Fibroblast of lung (primary cell): Measurements from ENCODE around the gene SLC15A1. TPM values are rescaled to one million over a fixed set of nuclear protein-coding genes. Genes with fewer than 3 reads are reported as not detected.

ENCODE experiments used
- DNase-seq, 2 donors: peaks; one replicate each; pipeline versions ENCODE4 v3.0.0 to v3.0.0-alpha.2; 2010; ENCODE audit warnings: low read depth in 2 of 2
- H2AFZ ChIP-seq: 2 replicates; pipeline ENCODE4 v1.5.1; 2012; ENCODE audit warnings: low read length, control low read depth, inconsistent platforms
- H3K27ac ChIP-seq: 2 replicates; pipeline ENCODE4 v1.5.1; 2011; ENCODE audit warnings: low read length, control low read depth; ENCODE audit not compliant: insufficient read depth
- H3K27me3 ChIP-seq: 2 replicates; pipeline ENCODE4 v1.5.1; 2011; ENCODE audit warnings: mild to moderate bottlenecking, low read length; ENCODE audit not compliant: control insufficient read depth, insufficient read depth
- H3K36me3 ChIP-seq: 2 replicates; pipeline ENCODE4 v1.5.1; 2011; ENCODE audit warnings: low read length; ENCODE audit not compliant: control insufficient read depth, insufficient read depth
- H3K4me1 ChIP-seq: 2 replicates; pipeline ENCODE4 v1.5.1; 2011; ENCODE audit warnings: low read length; ENCODE audit not compliant: control insufficient read depth, insufficient read depth; ENCODE audit errors: extremely low read depth
- H3K4me2 ChIP-seq: 2 replicates; pipeline ENCODE4 v1.5.1; 2011; ENCODE audit warnings: low read length, control low read depth; ENCODE audit not compliant: insufficient read depth; ENCODE audit errors: extremely low read depth
- H3K4me3 ChIP-seq, 4 experiments: fragments of 200-600 bp in 1 of 4; sonication (generic) in 1 of 4; replicated peaks in 1 of 4; 2 replicates each; pipeline ENCODE4 v1.5.1; 2011 to 2016; ENCODE audit warnings: low read length in 4 of 4, low read depth in 3 of 4, mild to moderate bottlenecking in 3 of 4, control low read depth in 2 of 4, inconsistent platforms in 1 of 4, mixed read lengths in 1 of 4; ENCODE audit not compliant: insufficient read depth in 1 of 4; ENCODE audit errors: control extremely low read depth in 1 of 4
- H3K79me2 ChIP-seq: 2 replicates; pipeline ENCODE4 v1.5.1; 2012; ENCODE audit warnings: mild to moderate bottlenecking, low read length, inconsistent platforms; ENCODE audit not compliant: control insufficient read depth, insufficient read depth
- H3K9ac ChIP-seq: 2 replicates; pipeline ENCODE4 v1.5.1; 2011; ENCODE audit warnings: mild to moderate bottlenecking, low read length, control low read depth; ENCODE audit not compliant: insufficient read depth
- H3K9me3 ChIP-seq: 2 replicates; pipeline ENCODE4 v1.5.1; 2012; ENCODE audit warnings: low read depth, low read length; ENCODE audit not compliant: control insufficient read depth, insufficient read depth
- H4K20me1 ChIP-seq: 2 replicates; pipeline ENCODE4 v1.5.1; 2011; ENCODE audit warnings: low read length; ENCODE audit not compliant: control insufficient read depth, insufficient read depth; ENCODE audit errors: extremely low read depth
- CTCF ChIP-seq, 2 donors: IDR thresholded peaks in 1 of 2; conservative IDR thresholded peaks in 1 of 2; 1 replicate in 1 of 2; 2 replicates in 1 of 2; pipeline ENCODE4 v1.5.1; 2011 to 2012; ENCODE audit warnings: low read length in 2 of 2, control low read depth in 1 of 2, inconsistent platforms in 1 of 2, low read depth in 1 of 2, mild to moderate bottlenecking in 1 of 2
- EZH2 ChIP-seq: IDR thresholded peaks from 2 replicates; pipeline ENCODE4 v1.5.1; 2012; ENCODE audit warnings: low read length, control low read depth, mild to moderate bottlenecking; ENCODE audit errors: missing control alignments
- polyA plus RNA-seq, 2 donors: library from polyadenylated mRNA; depleted of rRNA in 1 of 2; stranded (reverse) in 1 of 2; unstranded in 1 of 2; fragments of >200 nt; gene quantifications; 2 replicates each; pipeline ENCODE4 v1.2.1, GENCODE V29; 2011 to 2012; ENCODE audit warnings: missing spikeins in 1 of 2
- total RNA-seq: library from RNA; depleted of rRNA; stranded (reverse); fragments of >200 nt; gene quantifications from 2 replicates; pipeline ENCODE4 v1.2.1, GENCODE V29; 2014

SLC15A1 gene
- total and polyA plus RNA-seq, 2 donors (not counting 1 experiment from before 2014, with no cell fraction given), result not detected

- Histone ChIP-seq H3K36me3 (no peaks in the 10 kb centered on the region), H3K4me2 (no peak overlapping the region), H4K20me1 (no peaks in the 10 kb centered on the region), H3K79me2 (no peaks in the 10 kb centered on the region), H2AFZ (no peak overlapping the region), H3K4me1 (no peaks in the 10 kb centered on the region), H3K27ac (no peak overlapping the region), H3K4me3 (no peak overlapping the region), H3K9me3 (no peaks in the 10 kb centered on the region), H3K27me3 (peaks cover 14% of the 10 kb centered on the region), H3K9ac (no peak overlapping the region)
- TF ChIP-seq EZH2 (no peak), CTCF (conservative IDR thresholded peaks at IDR 0.05 in 1 of 2, IDR thresholded peaks at IDR 0.05 in 1 of 2; ENCODE audit: low read depth in 1 of 2, low read length in 2 of 2) (no peak)
- DNase-seq, result peak in 1 of 2 donors; percentile 8
Observed at GRCh38 chr13:98746968-98747367, 5.5 kb downstream of the SLC15A1 start.

GRCh38 chr13:98743377-98743776, 9.1 kb downstream of the SLC15A1 start:
- TF ChIP-seq CTCF (conservative IDR thresholded peaks at IDR 0.05 in 1 of 2, IDR thresholded peaks at IDR 0.05 in 1 of 2; ENCODE audit: low read depth in 1 of 2, low read length in 2 of 2) (no peak), EZH2 (no peak)
- H3K4me3 ChIP-seq, result no peak overlapping the region
- no peaks in the 10 kb centered on the region for H3K27me3 ChIP-seq
- no peak overlapping the region for H2AFZ ChIP-seq
- H3K9ac ChIP-seq, result no peak overlapping the region
- H3K4me2 ChIP-seq, result no peak overlapping the region
- H3K27ac ChIP-seq, result no peak overlapping the region
- no peaks in the 10 kb centered on the region for H3K9me3 ChIP-seq
- no peaks in the 10 kb centered on the region for H3K4me1 ChIP-seq
- no peaks in the 10 kb centered on the region for H4K20me1 ChIP-seq
- H3K79me2 ChIP-seq, result no peaks in the 10 kb centered on the region
- no peak for DNase-seq
- no peaks in the 10 kb centered on the region for H3K36me3 ChIP-seq

- no peak for DNase-seq
- Histone ChIP-seq H3K27ac (no peak overlapping the region), H2AFZ (no peak overlapping the region), H3K27me3 (no peaks in the 10 kb centered on the region), H3K9ac (no peak overlapping the region), H4K20me1 (no peaks in the 10 kb centered on the region), H3K4me3 (no peak overlapping the region), H3K4me1 (no peaks in the 10 kb centered on the region), H3K4me2 (no peak overlapping the region), H3K79me2 (no peaks in the 10 kb centered on the region), H3K9me3 (no peaks in the 10 kb centered on the region), H3K36me3 (no peaks in the 10 kb centered on the region)
- no peak for TF ChIP-seq CTCF (conservative IDR thresholded peaks at IDR 0.05 in 1 of 2, IDR thresholded peaks at IDR 0.05 in 1 of 2; ENCODE audit: low read depth in 1 of 2, low read length in 2 of 2)
- no peak for TF ChIP-seq EZH2
Observed at GRCh38 chr13:98742961-98743360, 9.5 kb downstream of the SLC15A1 start.
